WERI-Rb-1 (cell line): ENCODE measurements around the gene RBM10.

Experiments
- DNase-seq: peaks from one replicate; pipeline ENCODE4 v3.0.0-alpha.2; 2020
- H3K27ac ChIP-seq: fragments of 250-450 bp; sonication (Bioruptor Pico); 2 replicates; pipeline ENCODE4 v1.5.1; 2020; ENCODE audit warnings: mild to moderate bottlenecking, moderate library complexity
- H3K27me3 ChIP-seq: fragments of 250-450 bp; sonication (Bioruptor Pico); 2 replicates; pipeline ENCODE4 v1.5.1; 2021; ENCODE audit warnings: mild to moderate bottlenecking, low read depth, moderate library complexity; ENCODE audit not compliant: insufficient read depth, severe bottlenecking
- H3K36me3 ChIP-seq: fragments of 250-450 bp; sonication (Bioruptor Pico); 2 replicates; pipeline ENCODE4 v1.5.1; 2020; ENCODE audit warnings: mild to moderate bottlenecking, moderate library complexity
- H3K4me3 ChIP-seq: 2 replicates; pipeline ENCODE4 v1.5.1; 2011; ENCODE audit warnings: low read depth, mild to moderate bottlenecking, control low read depth, low read length
- H3K9me3 ChIP-seq: fragments of 250-450 bp; sonication (Bioruptor Pico); 2 replicates; pipeline ENCODE4 v1.5.1; 2021; ENCODE audit warnings: mild to moderate bottlenecking, moderate library complexity; ENCODE audit not compliant: severe bottlenecking
- CTCF ChIP-seq: IDR thresholded peaks from 2 replicates; pipeline ENCODE4 v1.5.1; 2011; ENCODE audit warnings: low read depth, mild to moderate bottlenecking, control low read depth, inconsistent platforms, low read length

RBM10 gene

GRCh38 chrX:47230136-47230868 lies 85.3 kb downstream of the RBM10 start:
- Histone ChIP-seq H3K27ac (no peak overlapping the region), H3K36me3 (peaks cover 39% of the 10 kb centered on the region), H3K27me3 (no peaks in the 10 kb centered on the region), H3K4me3 (no peak overlapping the region), H3K9me3 (no peaks in the 10 kb centered on the region)
- no peak for TF ChIP-seq CTCF
- no peak for DNase-seq

- no peak for TF ChIP-seq CTCF
- DNase-seq = no peak
- no peaks in the 10 kb centered on the region for H3K27me3 ChIP-seq
- no peaks in the 10 kb centered on the region for H3K9me3 ChIP-seq
- H3K36me3 ChIP-seq = peaks cover 31% of the 10 kb centered on the region
- no peak overlapping the region for H3K27ac ChIP-seq
- no peak overlapping the region for H3K4me3 ChIP-seq
These were observed 86.1 kb downstream of the RBM10 start for GRCh38 chrX:47231167-47231566.

GRCh38 chrX:47232197-47232802 lies 87.3 kb downstream of the RBM10 start:
- H3K27ac ChIP-seq = peak overlapping the region; percentile 94
- no peaks in the 10 kb centered on the region for H3K9me3 ChIP-seq
- no peaks in the 10 kb centered on the region for H3K27me3 ChIP-seq
- H3K4me3 ChIP-seq = peak overlapping the region; percentile 61
- no peak for TF ChIP-seq CTCF
- peaks cover 19% of the 10 kb centered on the region for H3K36me3 ChIP-seq
- no peak for DNase-seq

- H3K4me3 ChIP-seq = peak within 1 kb of the TSS; percentile 61
- no peak for TF ChIP-seq CTCF
- DNase-seq = peak; percentile 60
- H3K27me3 ChIP-seq = no peaks in the 10 kb centered on the region
- no peaks in the 10 kb centered on the region for H3K9me3 ChIP-seq
- peak within 1 kb of the TSS; percentile 94 for H3K27ac ChIP-seq
- peaks cover 14% of the 10 kb centered on the region for H3K36me3 ChIP-seq
These were observed 87.8 kb downstream of the RBM10 start, which contains the start of gene USP11 for GRCh38 chrX:47232803-47233332. USP11 (plus strand) TSS chrX:47233009; CDS start chrX:47233044, 35 bp downstream.

- Histone ChIP-seq H3K27ac (peak overlapping the region; percentile 94), H3K27me3 (no peaks in the 10 kb centered on the region), H3K36me3 (peaks cover 7% of the 10 kb centered on the region), H3K4me3 (peak overlapping the region; percentile 61), H3K9me3 (no peaks in the 10 kb centered on the region)
- TF ChIP-seq CTCF = no peak
- DNase-seq = peak; percentile 90
These were observed 88.5 kb downstream of the RBM10 start for GRCh38 chrX:47233333-47234113.
